Measurements from ENCODE around the gene KCNQ2.

DNA sequence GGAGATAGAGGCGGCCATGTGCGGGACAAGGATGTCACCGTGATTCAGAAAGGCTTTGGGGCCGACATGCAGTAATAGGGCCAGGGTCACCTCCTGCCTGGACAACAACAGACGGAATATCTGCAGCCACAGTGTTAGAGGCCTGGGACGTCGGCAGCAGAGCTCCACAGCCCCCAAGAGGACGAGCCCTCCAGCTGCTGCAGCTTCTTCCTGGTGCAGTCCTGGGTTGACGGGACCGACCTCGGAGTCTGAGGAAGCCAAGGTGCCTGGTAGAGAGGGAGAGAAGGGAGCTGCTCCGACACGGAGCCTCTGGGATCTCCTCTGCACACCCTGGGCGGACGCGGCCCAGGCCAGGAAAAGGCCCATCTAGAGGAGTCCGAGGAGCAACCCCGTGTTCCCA, 88.1 kb downstream of the KCNQ2 start:
- TF ChIP-seq POLR2A (IDR thresholded peaks at IDR 0.05) = no peak
- TF ChIP-seq CTCF (IDR thresholded peaks at IDR 0.05) = no peak
- no peak for TF ChIP-seq EP300 (IDR thresholded peaks at IDR 0.05)

Measured in stomach (tissue), 4 donors.